Neuron (in vitro differentiated cells): Measurements from ENCODE around the gene NEB.

Experiments used
- H2AFZ ChIP-seq: one replicate; pipeline ENCODE4 v1.6.1; 2013; ENCODE audit warnings: low read depth, mild to moderate bottlenecking, inconsistent platforms, low read length, moderate library complexity
- H3K27me3 ChIP-seq: one replicate; pipeline ENCODE4 v1.6.1; 2013; ENCODE audit warnings: low read length; ENCODE audit not compliant: insufficient read depth
- H3K36me3 ChIP-seq: one replicate; pipeline ENCODE4 v1.6.1; 2013; ENCODE audit warnings: low read length; ENCODE audit not compliant: insufficient read depth
- H3K4me1 ChIP-seq: one replicate; pipeline ENCODE4 v1.6.1; 2013; ENCODE audit warnings: low read length; ENCODE audit not compliant: insufficient read depth
- H3K4me3 ChIP-seq: 2 replicates; pipeline ENCODE4 v1.5.1; 2013; ENCODE audit warnings: mild to moderate bottlenecking, low read length, moderate library complexity
- H3K9me3 ChIP-seq: one replicate; pipeline ENCODE4 v1.6.1; 2013; ENCODE audit warnings: low read length

The NEB gene

DNA sequence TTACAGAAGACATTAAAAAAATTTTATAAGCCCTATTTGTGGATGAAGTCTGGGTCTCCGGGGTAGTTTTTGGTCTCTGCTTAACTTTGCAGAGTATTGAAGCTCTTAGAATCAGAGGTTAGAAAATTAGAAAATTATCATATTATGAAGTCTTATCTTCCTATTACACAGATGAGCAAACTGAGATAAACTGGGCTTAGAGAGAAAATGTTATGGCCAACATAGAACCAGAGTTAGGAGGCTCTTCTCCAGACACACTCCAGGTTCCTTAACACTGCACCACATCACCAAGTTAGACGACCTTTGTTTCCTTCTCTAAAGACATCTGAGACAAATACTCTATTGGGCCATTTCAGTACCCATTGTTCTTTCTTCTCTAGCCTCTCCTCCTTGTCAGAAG, 36.7 kb upstream of the NEB start:
- Histone ChIP-seq H3K4me1 (no peaks in the 10 kb centered on the region), H3K27me3 (no peaks in the 10 kb centered on the region), H3K36me3 (no peaks in the 10 kb centered on the region), H3K9me3 (no peaks in the 10 kb centered on the region), H2AFZ (no peak overlapping the region), H3K4me3 (no peak overlapping the region)

DNA sequence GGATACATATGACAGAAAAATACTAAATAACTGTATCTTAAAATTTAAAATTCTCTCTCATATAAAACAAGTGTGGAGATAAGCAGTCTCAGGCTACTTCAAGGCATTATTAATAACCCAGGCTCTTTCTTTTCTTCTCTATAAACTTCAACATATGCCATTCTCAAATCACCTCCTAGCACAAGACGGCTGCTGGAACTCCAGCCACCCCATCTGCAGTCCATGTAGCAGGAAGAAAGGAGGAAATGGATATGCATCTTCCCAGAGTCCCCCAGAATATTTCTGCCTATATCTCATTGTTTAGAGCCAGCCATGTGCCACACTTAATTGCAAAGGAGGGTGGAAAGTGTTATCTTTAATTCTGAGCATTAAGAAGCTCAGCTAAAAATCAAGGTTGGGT, 35.3 kb upstream of the NEB start:
- H3K9me3 ChIP-seq: no peaks in the 10 kb centered on the region
- H3K4me1 ChIP-seq: no peaks in the 10 kb centered on the region
- H3K27me3 ChIP-seq: no peaks in the 10 kb centered on the region
- no peak overlapping the region for H2AFZ ChIP-seq
- no peak overlapping the region for H3K4me3 ChIP-seq
- no peaks in the 10 kb centered on the region for H3K36me3 ChIP-seq

DNA sequence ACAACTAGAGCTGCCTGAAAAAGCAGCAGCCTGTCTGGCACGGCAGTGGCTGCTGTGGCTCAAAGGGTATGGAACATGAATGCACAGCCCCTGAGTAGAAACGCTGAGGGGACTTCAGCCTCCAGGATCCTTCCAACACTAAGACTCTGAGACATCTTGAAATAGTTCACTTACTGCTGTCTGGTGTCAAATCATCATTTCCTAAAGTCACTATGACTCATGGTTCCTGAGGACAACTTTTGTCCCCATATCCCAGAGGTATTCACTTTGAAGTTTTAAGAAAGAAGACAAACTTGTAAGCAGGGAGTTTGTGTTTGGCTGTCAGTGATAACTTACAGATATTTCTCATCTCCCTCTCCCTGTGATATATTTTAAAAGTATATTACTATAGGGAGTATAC, 33.3 kb upstream of the NEB start:
- Histone ChIP-seq H3K4me1 (no peaks in the 10 kb centered on the region), H3K36me3 (no peaks in the 10 kb centered on the region), H3K4me3 (no peak overlapping the region), H3K9me3 (no peaks in the 10 kb centered on the region), H3K27me3 (no peaks in the 10 kb centered on the region), H2AFZ (no peak overlapping the region)

DNA sequence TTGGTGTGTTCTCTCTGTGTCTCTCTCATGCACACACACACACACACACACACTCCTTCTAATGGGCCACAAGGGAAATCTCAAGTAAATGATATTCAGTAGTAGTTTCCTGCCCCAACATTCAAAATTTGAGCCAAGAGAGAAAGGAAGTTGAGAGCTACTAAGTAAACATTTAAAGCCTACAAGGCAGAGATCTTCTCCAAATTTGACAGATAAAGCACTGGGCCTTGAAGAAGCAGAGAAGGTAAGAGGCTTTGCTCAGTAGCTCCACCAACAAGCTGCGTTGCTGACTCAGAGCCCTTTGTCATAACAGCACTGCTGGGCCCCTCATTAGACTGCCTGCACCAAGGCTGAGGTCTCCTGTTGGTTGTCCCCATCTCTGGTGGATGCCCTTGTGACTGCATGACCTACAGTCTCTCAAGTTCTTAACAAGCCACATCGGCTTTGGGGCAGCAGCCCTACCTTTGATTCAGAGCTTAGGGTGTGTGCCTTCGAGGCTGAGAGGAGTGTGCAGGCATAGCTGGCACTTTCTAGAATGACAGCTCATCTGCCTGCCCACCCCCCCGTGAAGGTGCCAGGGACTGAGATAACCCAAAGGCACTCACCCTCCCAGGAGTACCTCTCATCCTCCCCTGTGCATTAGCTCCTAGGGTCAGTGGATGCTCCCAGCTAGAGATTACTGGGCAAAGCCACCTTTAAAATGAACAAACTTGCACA, 32.3 kb upstream of the NEB start:
- Histone ChIP-seq H3K4me1 (no peaks in the 10 kb centered on the region), H3K27me3 (no peaks in the 10 kb centered on the region), H3K4me3 (no peak overlapping the region), H2AFZ (no peak overlapping the region), H3K36me3 (no peaks in the 10 kb centered on the region), H3K9me3 (no peaks in the 10 kb centered on the region)

- no peak overlapping the region for H2AFZ ChIP-seq
- H3K36me3 ChIP-seq: no peaks in the 10 kb centered on the region
- no peaks in the 10 kb centered on the region for H3K9me3 ChIP-seq
- no peaks in the 10 kb centered on the region for H3K27me3 ChIP-seq
- no peaks in the 10 kb centered on the region for H3K4me1 ChIP-seq
- no peak overlapping the region for H3K4me3 ChIP-seq
These were observed 31.6 kb upstream of the NEB start for GRCh38 chr2:151765760-151766410.

GRCh38 chr2:151762694-151763093, 28.4 kb upstream of the NEB start:
- no peaks in the 10 kb centered on the region for H3K27me3 ChIP-seq
- no peaks in the 10 kb centered on the region for H3K4me1 ChIP-seq
- H2AFZ ChIP-seq: no peak overlapping the region
- no peaks in the 10 kb centered on the region for H3K9me3 ChIP-seq
- no peaks in the 10 kb centered on the region for H3K36me3 ChIP-seq
- no peak overlapping the region for H3K4me3 ChIP-seq

DNA sequence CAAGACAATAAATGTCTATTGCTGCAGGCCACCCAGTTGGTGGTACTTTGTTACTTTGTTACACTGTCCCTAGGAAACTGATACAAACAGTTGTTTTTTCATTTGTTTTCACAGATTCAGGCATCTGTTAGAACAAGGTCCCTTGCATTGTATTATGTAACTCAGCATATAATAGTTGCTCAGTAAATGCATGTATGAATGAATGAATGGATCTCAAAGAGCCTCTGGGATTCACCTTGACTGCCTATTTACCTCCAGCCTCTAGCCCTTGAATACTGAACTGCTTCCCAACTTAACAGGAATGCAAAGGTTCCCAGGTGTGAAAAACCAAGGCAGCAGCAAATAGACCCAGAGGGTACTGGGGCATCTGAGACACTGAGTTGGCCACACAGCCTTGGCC, 27.4 kb upstream of the NEB start:
- no peak overlapping the region for H3K4me3 ChIP-seq
- no peaks in the 10 kb centered on the region for H3K36me3 ChIP-seq
- H3K4me1 ChIP-seq: no peaks in the 10 kb centered on the region
- no peaks in the 10 kb centered on the region for H3K27me3 ChIP-seq
- H2AFZ ChIP-seq: no peak overlapping the region
- no peaks in the 10 kb centered on the region for H3K9me3 ChIP-seq

GRCh38 chr2:151761193-151761592, 26.9 kb upstream of the NEB start:
- H3K36me3 ChIP-seq: no peaks in the 10 kb centered on the region
- no peak overlapping the region for H2AFZ ChIP-seq
- no peaks in the 10 kb centered on the region for H3K27me3 ChIP-seq
- H3K9me3 ChIP-seq: no peaks in the 10 kb centered on the region
- no peaks in the 10 kb centered on the region for H3K4me1 ChIP-seq
- H3K4me3 ChIP-seq: no peak overlapping the region

DNA sequence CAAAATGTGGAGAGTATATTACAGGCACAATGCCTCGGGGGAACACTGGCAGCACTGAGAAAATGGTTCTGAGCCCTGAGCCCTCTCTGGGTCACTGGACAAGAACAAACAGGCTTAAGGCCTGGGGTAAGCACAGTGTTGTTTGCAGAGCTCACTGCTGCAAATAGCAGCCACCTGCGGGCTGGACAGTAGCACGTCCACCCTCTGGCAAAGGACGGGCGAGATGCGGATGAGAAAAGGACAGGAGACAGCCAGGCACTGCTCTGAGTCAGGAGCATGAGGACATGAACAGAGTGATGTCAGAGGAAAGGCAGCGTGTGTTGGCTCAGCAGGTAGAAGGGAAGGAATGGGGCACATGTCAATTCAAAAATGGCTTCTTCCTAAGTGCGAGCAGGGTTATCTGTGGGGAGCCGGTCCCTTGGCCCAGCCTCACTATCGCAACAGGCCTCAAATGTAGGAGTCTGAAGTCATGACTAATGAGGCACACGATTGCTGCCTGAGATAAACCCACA, 25.9 kb upstream of the NEB start:
- no peaks in the 10 kb centered on the region for H3K27me3 ChIP-seq
- no peak overlapping the region for H3K4me3 ChIP-seq
- H3K9me3 ChIP-seq: no peaks in the 10 kb centered on the region

DNA sequence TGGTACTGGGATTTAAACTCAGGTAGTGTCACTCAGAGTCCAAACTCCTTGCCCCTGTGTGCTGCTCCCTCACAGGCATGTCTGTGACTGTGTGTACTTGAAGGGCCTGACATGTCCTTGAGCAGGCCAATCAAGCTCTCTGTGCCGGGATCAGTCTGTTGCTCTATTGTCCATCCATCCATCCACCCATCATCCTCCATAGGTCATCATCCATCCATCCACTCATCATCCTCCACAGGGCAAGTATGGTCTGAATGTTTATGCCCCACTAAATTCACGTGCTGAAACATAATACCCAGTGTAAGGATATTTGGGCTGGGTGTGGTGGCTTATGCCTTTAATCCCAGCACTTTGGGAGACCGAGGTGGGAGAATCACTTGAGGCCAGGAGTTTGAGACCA, 24.5 kb upstream of the NEB start:
- no peaks in the 10 kb centered on the region for H3K36me3 ChIP-seq
- no peaks in the 10 kb centered on the region for H3K9me3 ChIP-seq
- H2AFZ ChIP-seq: no peak overlapping the region
- H3K27me3 ChIP-seq: no peaks in the 10 kb centered on the region
- no peaks in the 10 kb centered on the region for H3K4me1 ChIP-seq
- no peak overlapping the region for H3K4me3 ChIP-seq

More for the DNA sequence above, 25.9 kb upstream of the NEB start:
- H3K36me3 ChIP-seq: no peaks in the 10 kb centered on the region
- H2AFZ ChIP-seq: no peak overlapping the region
- no peaks in the 10 kb centered on the region for H3K4me1 ChIP-seq

- H2AFZ ChIP-seq: no peak overlapping the region
- no peaks in the 10 kb centered on the region for H3K36me3 ChIP-seq
These were observed 23.6 kb upstream of the NEB start for GRCh38 chr2:151757861-151758260.

DNA sequence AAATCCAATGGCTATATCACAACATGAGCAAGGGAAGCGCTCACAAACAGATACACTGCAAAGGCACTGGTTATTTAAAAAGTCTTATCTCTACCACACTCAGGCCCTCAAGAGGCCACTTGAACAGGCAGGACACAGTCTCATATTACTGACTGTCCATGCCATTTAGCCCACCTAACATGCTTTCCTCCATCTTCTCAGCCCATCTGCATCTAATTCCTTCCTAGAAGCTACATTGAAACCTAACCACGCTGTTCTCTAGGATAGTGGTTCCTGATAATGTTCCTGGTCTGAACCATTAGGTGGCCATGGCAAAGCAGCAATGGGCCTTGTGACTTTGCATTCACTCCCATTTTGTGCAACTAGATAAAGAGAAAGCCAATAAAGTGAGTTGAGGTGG, 22.5 kb upstream of the NEB start:
- Histone ChIP-seq H3K36me3 (no peaks in the 10 kb centered on the region), H3K4me1 (no peaks in the 10 kb centered on the region), H3K27me3 (no peaks in the 10 kb centered on the region), H2AFZ (no peak overlapping the region), H3K4me3 (no peak overlapping the region), H3K9me3 (no peaks in the 10 kb centered on the region)

More at GRCh38 chr2:151757861-151758260, 23.6 kb upstream of the NEB start:
- H3K9me3 ChIP-seq: no peaks in the 10 kb centered on the region
- H3K27me3 ChIP-seq: no peaks in the 10 kb centered on the region
- no peak overlapping the region for H3K4me3 ChIP-seq
- no peaks in the 10 kb centered on the region for H3K4me1 ChIP-seq

DNA sequence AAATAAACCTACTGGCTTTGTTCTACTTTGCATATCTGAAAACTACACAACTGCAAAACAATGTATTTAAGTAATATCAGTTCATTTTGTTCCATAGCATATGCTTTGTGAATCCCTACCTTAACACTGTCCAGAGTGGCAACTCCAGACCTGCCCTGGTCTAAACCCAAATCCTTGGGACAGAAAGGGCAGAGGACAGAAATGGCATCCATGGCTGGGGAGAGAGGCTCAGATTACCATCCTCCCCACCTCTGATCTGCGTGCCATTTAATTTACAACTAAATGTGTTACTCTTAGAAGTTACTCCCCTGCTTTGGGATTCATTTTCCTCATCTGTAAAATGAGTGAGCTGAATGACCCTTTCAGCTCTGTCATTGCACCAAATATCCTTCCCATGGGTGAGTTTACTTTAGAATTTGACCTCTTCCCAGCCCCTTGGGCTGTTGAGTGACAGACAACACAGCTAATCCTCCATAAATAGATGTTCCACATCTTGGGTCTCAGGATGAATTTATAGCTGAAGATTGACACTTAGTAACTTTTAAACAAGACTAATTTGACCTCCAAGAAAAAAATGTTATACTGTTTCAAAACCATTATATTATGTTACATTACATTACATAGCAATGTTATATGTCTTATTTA, 20.1 kb upstream of the NEB start:
- Histone ChIP-seq H3K4me1 (no peaks in the 10 kb centered on the region), H3K36me3 (no peaks in the 10 kb centered on the region), H3K9me3 (no peaks in the 10 kb centered on the region), H2AFZ (no peak overlapping the region), H3K4me3 (no peak overlapping the region), H3K27me3 (no peaks in the 10 kb centered on the region)
